ENCODE data around the gene PLPPR1. TPM values are rescaled to one million over a fixed set of nuclear protein-coding genes. Genes with fewer than 3 reads are reported as not detected.

The PLPPR1 gene
- total RNA-seq = not detected

GRCh38 chr9:101028346-101029314, at the start of gene PLPPR1:
TSS of gene PLPPR1 (plus strand) at chr9:101028727.
- H3K36me3 Mint-ChIP-seq (ENCODE audit: low read depth) = no peaks in the 10 kb centered on the region
- ATAC-seq (replicated peaks) = no peak
- H3K9me3 Mint-ChIP-seq = no peaks in the 10 kb centered on the region
- no peak within 1 kb of the TSS for H3K27ac Mint-ChIP-seq
- H3K4me3 Mint-ChIP-seq = no peak within 1 kb of the TSS
- H3K4me1 Mint-ChIP-seq = no peaks in the 10 kb centered on the region
- H3K27me3 Mint-ChIP-seq = peaks cover 26% of the 10 kb centered on the region

- H3K4me1 Mint-ChIP-seq = no peaks in the 10 kb centered on the region
- ATAC-seq (replicated peaks) = no peak
- H3K36me3 Mint-ChIP-seq (ENCODE audit: low read depth) = no peaks in the 10 kb centered on the region
- no peaks in the 10 kb centered on the region for H3K9me3 Mint-ChIP-seq
- no peak overlapping the region for H3K27ac Mint-ChIP-seq
- no peaks in the 10 kb centered on the region for H3K27me3 Mint-ChIP-seq
- H3K4me3 Mint-ChIP-seq = no peak overlapping the region
These were observed 38.8 kb upstream of the PLPPR1 start for GRCh38 chr9:100989731-100990130.

- no peaks in the 10 kb centered on the region for H3K4me1 Mint-ChIP-seq
- no peak overlapping the region for H3K4me3 Mint-ChIP-seq
- no peaks in the 10 kb centered on the region for H3K9me3 Mint-ChIP-seq
- ATAC-seq (replicated peaks) = no peak
- H3K27me3 Mint-ChIP-seq = no peaks in the 10 kb centered on the region
- no peak overlapping the region for H3K27ac Mint-ChIP-seq
- no peaks in the 10 kb centered on the region for H3K36me3 Mint-ChIP-seq (ENCODE audit: low read depth)
These were observed 37.7 kb upstream of the PLPPR1 start for GRCh38 chr9:100990605-100991381.

GRCh38 chr9:100992632-100993031, 35.9 kb upstream of the PLPPR1 start:
- H3K9me3 Mint-ChIP-seq = no peaks in the 10 kb centered on the region
- no peak overlapping the region for H3K4me3 Mint-ChIP-seq
- H3K27me3 Mint-ChIP-seq = no peaks in the 10 kb centered on the region
- no peak overlapping the region for H3K27ac Mint-ChIP-seq
- H3K4me1 Mint-ChIP-seq = no peaks in the 10 kb centered on the region
- ATAC-seq (replicated peaks) = no peak
- no peaks in the 10 kb centered on the region for H3K36me3 Mint-ChIP-seq (ENCODE audit: low read depth)

GRCh38 chr9:100999906-101000544, 28.5 kb upstream of the PLPPR1 start:
- Mint-ChIP-seq H3K27ac (no peak overlapping the region), H3K4me3 (no peak overlapping the region), H3K4me1 (no peaks in the 10 kb centered on the region), H3K36me3 (ENCODE audit: low read depth) (no peaks in the 10 kb centered on the region), H3K27me3 (no peaks in the 10 kb centered on the region), H3K9me3 (peaks cover 4% of the 10 kb centered on the region)
- no peak for ATAC-seq (replicated peaks)

- H3K9me3 Mint-ChIP-seq = peaks cover 14% of the 10 kb centered on the region
- no peaks in the 10 kb centered on the region for H3K27me3 Mint-ChIP-seq
- no peaks in the 10 kb centered on the region for H3K4me1 Mint-ChIP-seq
- no peak overlapping the region for H3K4me3 Mint-ChIP-seq
- no peak for ATAC-seq (replicated peaks)
- H3K27ac Mint-ChIP-seq = no peak overlapping the region
- no peaks in the 10 kb centered on the region for H3K36me3 Mint-ChIP-seq (ENCODE audit: low read depth)
These were observed 23.3 kb upstream of the PLPPR1 start for GRCh38 chr9:101005246-101005645.

- ATAC-seq (replicated peaks) = no peak
- H3K27ac Mint-ChIP-seq = no peak overlapping the region
- H3K36me3 Mint-ChIP-seq (ENCODE audit: low read depth) = no peaks in the 10 kb centered on the region
- no peaks in the 10 kb centered on the region for H3K4me1 Mint-ChIP-seq
- H3K27me3 Mint-ChIP-seq = no peaks in the 10 kb centered on the region
- no peak overlapping the region for H3K4me3 Mint-ChIP-seq
- no peaks in the 10 kb centered on the region for H3K9me3 Mint-ChIP-seq
These were observed 14.0 kb upstream of the PLPPR1 start for GRCh38 chr9:101014566-101014965.

- no peaks in the 10 kb centered on the region for H3K4me1 Mint-ChIP-seq
- no peak overlapping the region for H3K27ac Mint-ChIP-seq
- H3K9me3 Mint-ChIP-seq = no peaks in the 10 kb centered on the region
- H3K36me3 Mint-ChIP-seq (ENCODE audit: low read depth) = no peaks in the 10 kb centered on the region
- no peak for ATAC-seq (replicated peaks)
- no peak overlapping the region for H3K4me3 Mint-ChIP-seq
- H3K27me3 Mint-ChIP-seq = no peaks in the 10 kb centered on the region
These were observed 10.1 kb upstream of the PLPPR1 start for GRCh38 chr9:101018467-101018866.

GRCh38 chr9:101022704-101023103, 5.8 kb upstream of the PLPPR1 start:
- Mint-ChIP-seq H3K4me1 (no peaks in the 10 kb centered on the region), H3K27ac (no peak overlapping the region), H3K27me3 (peaks cover 11% of the 10 kb centered on the region), H3K9me3 (no peaks in the 10 kb centered on the region), H3K36me3 (ENCODE audit: low read depth) (no peaks in the 10 kb centered on the region), H3K4me3 (no peak overlapping the region)
- no peak for ATAC-seq (replicated peaks)

GRCh38 chr9:101025940-101026339, 2.6 kb upstream of the PLPPR1 start:
- no peaks in the 10 kb centered on the region for H3K9me3 Mint-ChIP-seq
- ATAC-seq (replicated peaks) = no peak
- H3K4me3 Mint-ChIP-seq = no peak overlapping the region
- no peaks in the 10 kb centered on the region for H3K36me3 Mint-ChIP-seq (ENCODE audit: low read depth)
- peaks cover 22% of the 10 kb centered on the region for H3K27me3 Mint-ChIP-seq
- no peak overlapping the region for H3K27ac Mint-ChIP-seq
- no peaks in the 10 kb centered on the region for H3K4me1 Mint-ChIP-seq

- Mint-ChIP-seq H3K36me3 (ENCODE audit: low read depth) (no peaks in the 10 kb centered on the region), H3K4me1 (no peaks in the 10 kb centered on the region), H3K27ac (no peak overlapping the region), H3K27me3 (peaks cover 26% of the 10 kb centered on the region), H3K9me3 (no peaks in the 10 kb centered on the region), H3K4me3 (no peak overlapping the region)
- no peak for ATAC-seq (replicated peaks)
These were observed 1.7 kb upstream of the PLPPR1 start for GRCh38 chr9:101026824-101027223.

- Mint-ChIP-seq H3K27ac (no peak overlapping the region), H3K4me1 (no peaks in the 10 kb centered on the region), H3K4me3 (no peak overlapping the region), H3K36me3 (ENCODE audit: low read depth) (no peaks in the 10 kb centered on the region), H3K9me3 (no peaks in the 10 kb centered on the region), H3K27me3 (peaks cover 26% of the 10 kb centered on the region)
- no peak for ATAC-seq (replicated peaks)
These were observed 1.3 kb upstream of the PLPPR1 start for GRCh38 chr9:101027236-101027635.

- no peaks in the 10 kb centered on the region for H3K36me3 Mint-ChIP-seq (ENCODE audit: low read depth)
- H3K4me1 Mint-ChIP-seq = no peaks in the 10 kb centered on the region
- no peak overlapping the region for H3K27ac Mint-ChIP-seq
- ATAC-seq (replicated peaks) = no peak
- no peaks in the 10 kb centered on the region for H3K9me3 Mint-ChIP-seq
- H3K27me3 Mint-ChIP-seq = peaks cover 26% of the 10 kb centered on the region
- H3K4me3 Mint-ChIP-seq = no peak overlapping the region
These were observed 688 bp upstream of the PLPPR1 start for GRCh38 chr9:101027733-101028345.
